SU-DHL-6 (cell line): Measurements from ENCODE around the gene NXPH4.

ENCODE experiments used
- H2AFZ ChIP-seq: fragments of 200-600 bp; sonication (generic); 2 replicates; pipeline ENCODE4 v1.6.1; 2014; ENCODE audit warnings: low read depth, mild to moderate bottlenecking, moderate library complexity, mixed read lengths, antibody characterized with exemption, low read length; ENCODE audit not compliant: severe bottlenecking
- H3F3A ChIP-seq: fragments of 200-600 bp; shearing (Covaris generic); 2 replicates; pipeline ENCODE4 v1.6.0; 2016; ENCODE audit warnings: antibody characterized with exemption, mild to moderate bottlenecking; ENCODE audit not compliant: insufficient read depth
- H3K27ac ChIP-seq: fragments of 200-600 bp; sonication (generic); 2 replicates; pipeline ENCODE4 v1.5.1; 2016; ENCODE audit warnings: low read depth, mild to moderate bottlenecking, low read length, moderate library complexity, mixed read lengths
- H3K27me3 ChIP-seq: fragments of 200-600 bp; sonication (generic), shearing (Covaris generic); 2 replicates; pipeline ENCODE4 v1.6.0; 2014; ENCODE audit warnings: mild to moderate bottlenecking, low read length
- H3K36me3 ChIP-seq: fragments of 200-600 bp; sonication (generic); 2 replicates; pipeline ENCODE4 v1.6.1; 2014; ENCODE audit warnings: mild to moderate bottlenecking, low read length, mixed read lengths
- H3K4me2 ChIP-seq: fragments of 300-600, 200-600 bp; shearing (Covaris generic), sonication (generic); 2 replicates; pipeline ENCODE4 v1.6.0; 2014; ENCODE audit warnings: low read length, low read depth, mild to moderate bottlenecking; ENCODE audit not compliant: poor library complexity, severe bottlenecking
- H3K4me3 ChIP-seq: fragments of 200-600 bp; sonication (generic); 2 replicates; pipeline ENCODE4 v1.5.1; 2014; ENCODE audit warnings: antibody characterized with exemption, low read length, mild to moderate bottlenecking, mixed read lengths; ENCODE audit not compliant: insufficient read depth, poor library complexity, severe bottlenecking
- H3K79me2 ChIP-seq: fragments of 200-600 bp; sonication (generic); 2 replicates; pipeline ENCODE4 v1.6.1; 2014; ENCODE audit warnings: mild to moderate bottlenecking, low read length, moderate library complexity; ENCODE audit not compliant: insufficient read depth
- H3K9ac ChIP-seq: fragments of 200-600 bp; sonication (generic); 2 replicates; pipeline ENCODE4 v1.7.0; 2014; ENCODE audit warnings: mild to moderate bottlenecking, low read length
- H3K9me2 ChIP-seq: fragments of 200-600 bp; sonication (generic); replicated peaks from 2 replicates; pipeline ENCODE4 v1.6.1; 2014; ENCODE audit warnings: low read length; ENCODE audit not compliant: insufficient read depth
- H3K9me3 ChIP-seq: fragments of 200-600 bp; sonication (generic); 2 replicates; pipeline ENCODE4 v1.6.1; 2014; ENCODE audit warnings: low read length, mixed read lengths; ENCODE audit not compliant: insufficient read depth
- H4K20me1 ChIP-seq: fragments of 200-600 bp; sonication (generic); 2 replicates; pipeline ENCODE4 v1.6.1; 2014; ENCODE audit warnings: low read depth, mild to moderate bottlenecking, antibody characterized with exemption, low read length, moderate library complexity, mixed read lengths
- EZH2phosphoT487 ChIP-seq: fragments of 200-600 bp; sonication (generic), shearing (Covaris generic); conservative IDR thresholded peaks from 2 replicates; pipeline ENCODE4 v1.6.1; 2018; ENCODE audit warnings: mild to moderate bottlenecking, antibody characterized with exemption, low read length, moderate library complexity, mixed read lengths
- TF ChIP-seq, protein P1 (sequence below): fragments of 200-600 bp; sonication (generic); IDR thresholded peaks from one replicate; pipeline ENCODE4 v1.5.1; 2017; ENCODE audit warnings: antibody characterized with exemption, mild to moderate bottlenecking, low read length, moderate library complexity; ENCODE audit not compliant: insufficient read depth, poor library complexity, severe bottlenecking

NXPH4 gene

DNA sequence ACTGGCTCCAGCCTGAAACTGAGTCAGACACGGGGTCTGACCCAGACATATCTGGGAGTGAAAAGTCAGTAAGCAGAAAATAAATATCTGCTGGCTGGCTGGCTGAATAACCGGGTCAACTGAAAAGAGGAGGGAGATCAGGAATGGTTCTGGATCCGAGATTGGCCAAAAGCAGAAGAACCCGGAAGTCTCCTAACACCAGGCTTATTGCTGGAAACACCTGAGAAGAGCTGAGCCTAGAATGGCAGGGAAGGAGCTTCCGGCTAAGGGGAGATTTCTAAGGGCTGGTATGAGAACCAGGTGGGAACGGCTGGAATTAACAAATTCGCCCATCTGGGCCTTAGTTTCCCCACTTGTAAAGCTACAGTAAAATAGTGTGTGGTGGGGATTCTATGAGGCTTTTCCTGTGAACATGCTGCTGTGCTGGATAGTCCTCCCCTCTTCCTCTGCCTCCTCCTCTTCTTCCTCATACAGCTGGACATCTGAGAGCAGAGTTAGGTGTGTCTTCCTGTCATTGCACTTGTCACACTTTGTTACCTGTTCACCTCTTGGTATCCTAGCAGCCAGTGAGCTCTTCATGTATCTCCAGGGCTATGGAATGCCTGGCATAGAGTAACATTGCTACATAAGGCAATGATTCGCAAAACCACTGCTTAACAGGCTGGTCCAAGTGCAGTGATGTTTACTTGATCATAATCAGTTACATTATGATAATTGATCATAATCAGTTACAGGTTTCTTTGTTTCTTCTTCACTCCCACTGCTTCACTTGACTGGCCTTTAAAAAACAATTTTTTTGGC lies 10.9 kb downstream of the NXPH4 start:
- peaks cover 30% of the 10 kb centered on the region for H3K79me2 ChIP-seq
- no peak overlapping the region for H2AFZ ChIP-seq
- H3K4me3 ChIP-seq: peak overlapping the region; percentile 26
- no peaks in the 10 kb centered on the region for H3K9me3 ChIP-seq
- TF ChIP-seq, protein P1, sequence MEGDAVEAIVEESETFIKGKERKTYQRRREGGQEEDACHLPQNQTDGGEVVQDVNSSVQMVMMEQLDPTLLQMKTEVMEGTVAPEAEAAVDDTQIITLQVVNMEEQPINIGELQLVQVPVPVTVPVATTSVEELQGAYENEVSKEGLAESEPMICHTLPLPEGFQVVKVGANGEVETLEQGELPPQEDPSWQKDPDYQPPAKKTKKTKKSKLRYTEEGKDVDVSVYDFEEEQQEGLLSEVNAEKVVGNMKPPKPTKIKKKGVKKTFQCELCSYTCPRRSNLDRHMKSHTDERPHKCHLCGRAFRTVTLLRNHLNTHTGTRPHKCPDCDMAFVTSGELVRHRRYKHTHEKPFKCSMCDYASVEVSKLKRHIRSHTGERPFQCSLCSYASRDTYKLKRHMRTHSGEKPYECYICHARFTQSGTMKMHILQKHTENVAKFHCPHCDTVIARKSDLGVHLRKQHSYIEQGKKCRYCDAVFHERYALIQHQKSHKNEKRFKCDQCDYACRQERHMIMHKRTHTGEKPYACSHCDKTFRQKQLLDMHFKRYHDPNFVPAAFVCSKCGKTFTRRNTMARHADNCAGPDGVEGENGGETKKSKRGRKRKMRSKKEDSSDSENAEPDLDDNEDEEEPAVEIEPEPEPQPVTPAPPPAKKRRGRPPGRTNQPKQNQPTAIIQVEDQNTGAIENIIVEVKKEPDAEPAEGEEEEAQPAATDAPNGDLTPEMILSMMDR: no peak
- TF ChIP-seq EZH2phosphoT487: no peak
- H3K4me2 ChIP-seq: peak overlapping the region; percentile 49
- no peaks in the 10 kb centered on the region for H3K9me2 ChIP-seq
- H3K27me3 ChIP-seq: no peaks in the 10 kb centered on the region
- no peaks in the 10 kb centered on the region; the same call in 1 of the 2 replicates for H4K20me1 ChIP-seq
- H3K9ac ChIP-seq: peak overlapping the region; percentile 40
- H3K36me3 ChIP-seq: peaks cover 13% of the 10 kb centered on the region
- H3K27ac ChIP-seq: peak overlapping the region; percentile 90
- H3F3A ChIP-seq: peaks cover 34% of the 10 kb centered on the region

DNA sequence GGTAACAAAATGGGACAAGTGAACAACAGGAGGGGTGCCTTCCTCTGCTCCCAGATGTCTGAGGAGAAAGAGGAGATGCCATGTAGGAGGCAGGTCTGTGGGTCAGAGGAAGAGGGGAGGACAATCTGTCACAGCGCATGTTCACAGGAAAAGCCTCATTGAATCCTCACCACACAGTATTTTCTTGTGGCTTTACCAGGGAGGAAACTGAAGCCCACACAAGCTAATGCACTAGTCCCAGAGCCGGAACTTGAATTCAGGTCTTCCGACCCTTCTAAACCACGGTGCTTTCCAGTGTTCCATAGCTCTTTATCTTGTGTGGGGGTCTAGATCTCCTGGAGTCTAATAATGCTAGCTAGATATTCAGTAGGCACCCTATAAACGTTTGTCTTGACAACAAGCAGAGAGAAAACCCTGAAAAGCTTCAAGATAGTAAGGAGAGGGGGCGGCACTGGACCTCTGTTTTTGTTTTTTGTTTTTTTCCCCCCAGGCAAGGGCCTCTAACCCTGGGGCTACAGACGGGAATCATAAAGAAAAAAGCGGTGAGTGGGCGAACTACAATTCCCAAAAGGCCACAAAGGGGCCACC lies 12.5 kb downstream of the NXPH4 start:
- peak overlapping the region; percentile 62 for H3K4me3 ChIP-seq
- no peaks in the 10 kb centered on the region for H3K9me3 ChIP-seq
- H3K9me2 ChIP-seq: no peaks in the 10 kb centered on the region
- no peaks in the 10 kb centered on the region for H3K27me3 ChIP-seq
- H2AFZ ChIP-seq: peak overlapping the region; percentile 67
- no peaks in the 10 kb centered on the region; the same call in 1 of the 2 replicates for H4K20me1 ChIP-seq
- TF ChIP-seq, protein P1: no peak
- no peak for TF ChIP-seq EZH2phosphoT487
- H3K4me2 ChIP-seq: peak overlapping the region; percentile 89
- H3K9ac ChIP-seq: peak overlapping the region; percentile 89
- peaks cover 23% of the 10 kb centered on the region for H3K36me3 ChIP-seq
- peaks cover 30% of the 10 kb centered on the region for H3K79me2 ChIP-seq
- H3K27ac ChIP-seq: peak overlapping the region; percentile 72
- H3F3A ChIP-seq: peaks cover 28% of the 10 kb centered on the region

DNA sequence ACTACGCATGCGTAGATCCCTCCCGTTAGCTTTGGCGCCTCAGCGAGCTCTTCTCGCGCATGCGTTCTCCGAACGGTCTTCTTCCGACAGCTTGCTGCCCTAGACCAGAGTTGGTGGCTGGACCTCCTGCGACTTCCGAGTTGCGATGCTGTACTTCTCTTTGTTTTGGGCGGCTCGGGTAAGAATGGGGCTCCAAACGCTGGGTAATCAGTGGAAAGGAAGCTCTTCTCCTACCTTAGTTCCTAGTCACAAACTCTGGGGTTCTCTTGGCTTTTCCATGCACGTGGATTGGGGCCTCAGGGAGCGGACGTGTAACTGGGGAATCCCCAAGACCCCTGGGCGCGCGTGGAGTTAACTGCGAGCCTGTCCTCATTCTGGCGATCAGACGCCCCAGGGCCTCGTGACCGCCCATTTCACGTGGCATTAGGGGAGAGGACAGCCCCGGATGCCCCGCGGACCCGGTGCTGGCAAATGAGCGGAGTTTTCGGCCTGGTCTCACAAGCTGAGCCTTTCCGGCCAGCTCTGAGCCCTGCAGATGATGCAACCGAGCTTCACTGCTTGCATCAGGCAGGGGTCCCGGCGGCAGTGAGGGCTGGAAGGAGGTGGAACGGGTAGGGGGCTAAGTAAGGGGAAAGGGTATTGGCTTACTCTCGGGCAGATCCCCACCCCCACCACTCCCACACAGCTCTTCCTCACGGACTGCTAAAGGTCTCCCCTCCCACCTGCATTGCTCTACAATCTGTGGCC lies 13.2 kb downstream of the NXPH4 start, which contains the start of gene SHMT2:
TSS of gene SHMT2 (plus strand) at position 78 of the 747 bp plus-strand sequence. CDS start at position 146, 68 bp downstream.
- TF ChIP-seq, protein P1: no peak
- no peak for TF ChIP-seq EZH2phosphoT487
- H3K9me3 ChIP-seq: no peaks in the 10 kb centered on the region
- no peaks in the 10 kb centered on the region for H3K27me3 ChIP-seq
- peaks cover 30% of the 10 kb centered on the region for H3K79me2 ChIP-seq
- peak within 1 kb of the TSS; percentile 89 for H3K9ac ChIP-seq
- H4K20me1 ChIP-seq: no peaks in the 10 kb centered on the region; the same call in 1 of the 2 replicates
- H3F3A ChIP-seq: peaks cover 27% of the 10 kb centered on the region
- no peaks in the 10 kb centered on the region for H3K9me2 ChIP-seq
- H3K4me2 ChIP-seq: peak within 1 kb of the TSS; percentile 89
- H3K27ac ChIP-seq: peak within 1 kb of the TSS; percentile 72
- peak within 1 kb of the TSS; percentile 62 for H3K4me3 ChIP-seq
- peaks cover 23% of the 10 kb centered on the region for H3K36me3 ChIP-seq
- H2AFZ ChIP-seq: peak within 1 kb of the TSS; percentile 67
